T47D (cell line): ENCODE measurements around the gene LFNG.
A peak's percentile ranks its signal among the peaks of the same experiment; 100 is the strongest.

ENCODE experiments used
- DNase-seq, 2 experiments: peaks; one replicate each; pipeline versions ENCODE4 v3.0.0 to v3.0.0-alpha.2; 2011 to 2012; ENCODE audit warnings: low read depth in 1 of 2, low spot score in 1 of 2
- JUND ChIP-seq: IDR thresholded peaks from 2 replicates; pipeline ENCODE4 v1.6.1; 2012; ENCODE audit warnings: low read depth
- in situ Hi-C: cut with HindIII; loops from 2 replicates; pipeline ENCODE4 v1.10.0; 2016; ENCODE audit warnings: low sequenced_read_pairs, low pct_unique_long_range_greater_than_20kb

Gene LFNG

GRCh38 chr7:2510130-2510776 lies 9.3 kb upstream of the LFNG start:
- no peak for DNase-seq
- no peak for TF ChIP-seq JUND
- in situ Hi-C loops, result no loop called here

- peak; percentile 77 to 92 for DNase-seq
- in situ Hi-C loops, result no loop called here
- no peak for TF ChIP-seq JUND
These were observed 8.4 kb upstream of the LFNG start for GRCh38 chr7:2510909-2511768.

GRCh38 chr7:2511769-2512168 lies 7.8 kb upstream of the LFNG start:
- no peak for DNase-seq
- no peak for TF ChIP-seq JUND
- in situ Hi-C loops, result no loop called here

- in situ Hi-C loops, result no loop called here
- DNase-seq, result peak in 1 of 2 experiments; percentile 63
These were observed 7.4 kb upstream of the LFNG start for GRCh38 chr7:2512179-2512661.

GRCh38 chr7:2512713-2513112 lies 6.9 kb upstream of the LFNG start:
- in situ Hi-C loops, result no loop called here

More at GRCh38 chr7:2512179-2512661, 7.4 kb upstream of the LFNG start:
- no peak for TF ChIP-seq JUND

GRCh38 chr7:2513702-2514101 lies 5.9 kb upstream of the LFNG start:
- TF ChIP-seq JUND, result no peak
- DNase-seq, result no peak

More at GRCh38 chr7:2512713-2513112, 6.9 kb upstream of the LFNG start:
- TF ChIP-seq JUND, result no peak
- no peak for DNase-seq

GRCh38 chr7:2514473-2515423 lies 4.8 kb upstream of the LFNG start:
- in situ Hi-C loops, result no loop called here
- no peak for DNase-seq
- TF ChIP-seq JUND, result no peak

More at GRCh38 chr7:2513702-2514101, 5.9 kb upstream of the LFNG start:
- in situ Hi-C loops, result no loop called here

- no peak for TF ChIP-seq JUND
- no peak for DNase-seq
- in situ Hi-C loops, result no loop called here
These were observed 4.0 kb upstream of the LFNG start for GRCh38 chr7:2515424-2516193.

GRCh38 chr7:2516194-2516555 lies 3.4 kb upstream of the LFNG start:
- DNase-seq, result no peak
- TF ChIP-seq JUND, result no peak
- in situ Hi-C loops, result no loop called here

- in situ Hi-C loops, result no loop called here
- TF ChIP-seq JUND, result no peak
- DNase-seq, result no peak
These were observed 2.5 kb upstream of the LFNG start for GRCh38 chr7:2517026-2517425.

GRCh38 chr7:2517678-2518507 lies 1.7 kb upstream of the LFNG start:
- in situ Hi-C loops, result no loop called here
- DNase-seq, result no peak
- no peak for TF ChIP-seq JUND
